ENCODE data around the gene ABHD14A.
A peak's percentile ranks its signal among the peaks of the same experiment; 100 is the strongest.

The ABHD14A gene

GRCh38 chr3:51941463-51941797 lies 33.4 kb upstream of the ABHD14A start:
- DNase-seq (ENCODE audit: low spot score): no peak

- DNase-seq (ENCODE audit: low spot score): peak; percentile 98
These were observed 32.9 kb upstream of the ABHD14A start, which contains the start of the genes PARP3 and RRP9 for GRCh38 chr3:51941798-51942602. PARP3 (plus strand) TSS chr3:51942363; CDS start chr3:51943356, 993 bp downstream. RRP9 (minus strand) TSS chr3:51941904; CDS start chr3:51941867, 37 bp downstream.

GRCh38 chr3:51942603-51943450 lies 32.0 kb upstream of the ABHD14A start:
- DNase-seq (ENCODE audit: low spot score): peak; percentile 20

- no peak for DNase-seq (ENCODE audit: low spot score)
These were observed 31.1 kb upstream of the ABHD14A start for GRCh38 chr3:51943451-51944391.

GRCh38 chr3:51944451-51945021 lies 30.3 kb upstream of the ABHD14A start:
- DNase-seq (ENCODE audit: low spot score): no peak

GRCh38 chr3:51945031-51945840 lies 29.6 kb upstream of the ABHD14A start:
- DNase-seq (ENCODE audit: low spot score): no peak

GRCh38 chr3:51945926-51946705 lies 28.7 kb upstream of the ABHD14A start:
- DNase-seq (ENCODE audit: low spot score): no peak

- DNase-seq (ENCODE audit: low spot score): no peak
These were observed 28.1 kb upstream of the ABHD14A start for GRCh38 chr3:51946796-51947195.

- no peak for DNase-seq (ENCODE audit: low spot score)
These were observed 27.5 kb upstream of the ABHD14A start for GRCh38 chr3:51947215-51947900.

- no peak for DNase-seq (ENCODE audit: low spot score)
These were observed 26.8 kb upstream of the ABHD14A start for GRCh38 chr3:51948016-51948580.

- no peak for DNase-seq (ENCODE audit: low spot score)
These were observed 25.7 kb upstream of the ABHD14A start for GRCh38 chr3:51949121-51949520.

GRCh38 chr3:51950899-51951298 lies 24.0 kb upstream of the ABHD14A start:
- no peak for DNase-seq (ENCODE audit: low spot score)

GRCh38 chr3:51953445-51953844 lies 21.4 kb upstream of the ABHD14A start:
- DNase-seq (ENCODE audit: low spot score): no peak

- DNase-seq (ENCODE audit: low spot score): no peak
These were observed 20.8 kb upstream of the ABHD14A start for GRCh38 chr3:51954105-51954504.

GRCh38 chr3:51954713-51955112 lies 20.2 kb upstream of the ABHD14A start:
- DNase-seq (ENCODE audit: low spot score): no peak

GRCh38 chr3:51955175-51955892 lies 19.5 kb upstream of the ABHD14A start, which contains the start of gene GPR62:
GPR62 (plus strand) TSS chr3:51955381; CDS start chr3:51955653, 272 bp downstream.
- no peak for DNase-seq (ENCODE audit: low spot score)

GRCh38 chr3:51955893-51956770 lies 18.7 kb upstream of the ABHD14A start:
- no peak for DNase-seq (ENCODE audit: low spot score)
